Loucy (cell line): ENCODE data around the gene CTBP2.

ENCODE experiments used
- H2AFZ ChIP-seq: fragments of 200-600 bp; sonication (generic); 2 replicates; pipeline ENCODE4 v1.6.0; 2016; ENCODE audit warnings: antibody characterized with exemption, mild to moderate bottlenecking, low read length, moderate library complexity
- H3F3A ChIP-seq: fragments of 200-600 bp; 2 replicates; pipeline ENCODE4 v1.6.0; 2016; ENCODE audit warnings: antibody characterized with exemption, low read depth, mild to moderate bottlenecking
- H3K27me3 ChIP-seq: fragments of 200-600 bp; sonication (generic); 2 replicates; pipeline ENCODE4 v1.6.1; 2014; ENCODE audit warnings: low read length, mild to moderate bottlenecking; ENCODE audit not compliant: insufficient read depth, poor library complexity, severe bottlenecking
- H3K36me3 ChIP-seq: fragments of 200-600 bp; sonication (generic); 2 replicates; pipeline ENCODE4 v1.6.1; 2016; ENCODE audit warnings: low read length; ENCODE audit not compliant: insufficient read depth
- H3K4me1 ChIP-seq: fragments of 200-600 bp; sonication (generic); 2 replicates; pipeline ENCODE4 v1.5.1; 2014; ENCODE audit warnings: low read length, mild to moderate bottlenecking; ENCODE audit not compliant: insufficient read depth, poor library complexity, severe bottlenecking
- H3K4me2 ChIP-seq: fragments of 200-600 bp; sonication (generic); 2 replicates; pipeline ENCODE4 v1.6.0; 2014; ENCODE audit warnings: antibody characterized with exemption, low read length, low read depth, mild to moderate bottlenecking; ENCODE audit not compliant: poor library complexity, severe bottlenecking
- H3K4me3 ChIP-seq: fragments of 200-600 bp; sonication (generic); 2 replicates; pipeline ENCODE4 v1.5.1; 2014; ENCODE audit warnings: low read length, mild to moderate bottlenecking, mixed read lengths; ENCODE audit not compliant: poor library complexity, severe bottlenecking
- H3K79me2 ChIP-seq: fragments of 200-600 bp; sonication (generic); 2 replicates; pipeline ENCODE4 v1.6.1; 2014; ENCODE audit warnings: low read length; ENCODE audit not compliant: insufficient read depth
- H3K9ac ChIP-seq: fragments of 200-600 bp; sonication (generic); 2 replicates; pipeline ENCODE4 v1.6.0; 2014; ENCODE audit warnings: mild to moderate bottlenecking, low read depth, low read length, moderate library complexity; ENCODE audit not compliant: poor library complexity, severe bottlenecking
- H3K9me2 ChIP-seq: fragments of 200-600 bp; sonication (generic); replicated peaks from 2 replicates; pipeline ENCODE4 v1.6.1; 2016; ENCODE audit warnings: low read depth, low read length, mixed read lengths
- H3K9me3 ChIP-seq: fragments of 200-600 bp; sonication (generic); 2 replicates; pipeline ENCODE4 v1.6.1; 2014; ENCODE audit warnings: mild to moderate bottlenecking, antibody characterized with exemption, low read length, low read depth; ENCODE audit not compliant: insufficient read depth
- H4K20me1 ChIP-seq: fragments of 200-600 bp; sonication (generic); 2 replicates; pipeline ENCODE4 v1.6.0; 2014; ENCODE audit warnings: antibody characterized with exemption, low read length, mild to moderate bottlenecking; ENCODE audit not compliant: insufficient read depth, poor library complexity, severe bottlenecking
- EZH2phosphoT487 ChIP-seq: fragments of 200-600 bp; IDR thresholded peaks from 2 replicates; pipeline ENCODE4 v1.6.1; 2018; ENCODE audit warnings: antibody characterized with exemption, mild to moderate bottlenecking, moderate library complexity, borderline replicate concordance
- TF ChIP-seq, protein P1 (sequence below): fragments of 200-600 bp; sonication (generic); conservative IDR thresholded peaks from 2 replicates; pipeline ENCODE4 v1.5.1; 2014; ENCODE audit warnings: mild to moderate bottlenecking, antibody characterized with exemption, low read length

Gene CTBP2

DNA sequence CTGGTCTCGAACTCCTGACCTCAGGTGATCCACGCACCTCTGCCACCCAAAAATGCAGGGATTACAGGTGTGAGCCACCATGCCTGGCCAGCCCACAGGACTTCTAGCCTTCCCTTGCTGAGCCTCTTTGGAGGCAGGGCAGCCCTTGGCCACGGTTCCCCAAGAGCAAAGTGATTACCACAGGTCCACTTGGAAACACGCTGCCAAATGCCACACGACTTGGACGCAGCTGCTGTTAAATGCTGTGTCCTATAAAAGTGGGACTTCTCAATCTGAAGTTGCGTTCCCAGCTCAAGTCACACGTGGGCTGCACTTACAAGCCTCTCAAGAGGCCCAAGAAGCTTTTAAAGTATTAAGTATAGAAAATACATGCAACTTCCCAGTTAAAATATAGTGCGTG lies 30.1 kb downstream of the CTBP2 start:
- TF ChIP-seq, protein P1, sequence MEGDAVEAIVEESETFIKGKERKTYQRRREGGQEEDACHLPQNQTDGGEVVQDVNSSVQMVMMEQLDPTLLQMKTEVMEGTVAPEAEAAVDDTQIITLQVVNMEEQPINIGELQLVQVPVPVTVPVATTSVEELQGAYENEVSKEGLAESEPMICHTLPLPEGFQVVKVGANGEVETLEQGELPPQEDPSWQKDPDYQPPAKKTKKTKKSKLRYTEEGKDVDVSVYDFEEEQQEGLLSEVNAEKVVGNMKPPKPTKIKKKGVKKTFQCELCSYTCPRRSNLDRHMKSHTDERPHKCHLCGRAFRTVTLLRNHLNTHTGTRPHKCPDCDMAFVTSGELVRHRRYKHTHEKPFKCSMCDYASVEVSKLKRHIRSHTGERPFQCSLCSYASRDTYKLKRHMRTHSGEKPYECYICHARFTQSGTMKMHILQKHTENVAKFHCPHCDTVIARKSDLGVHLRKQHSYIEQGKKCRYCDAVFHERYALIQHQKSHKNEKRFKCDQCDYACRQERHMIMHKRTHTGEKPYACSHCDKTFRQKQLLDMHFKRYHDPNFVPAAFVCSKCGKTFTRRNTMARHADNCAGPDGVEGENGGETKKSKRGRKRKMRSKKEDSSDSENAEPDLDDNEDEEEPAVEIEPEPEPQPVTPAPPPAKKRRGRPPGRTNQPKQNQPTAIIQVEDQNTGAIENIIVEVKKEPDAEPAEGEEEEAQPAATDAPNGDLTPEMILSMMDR = no peak
- no peak for TF ChIP-seq EZH2phosphoT487
- H3K4me2 ChIP-seq = no peak overlapping the region
- H3K9ac ChIP-seq = no peak overlapping the region
- no peak overlapping the region for H3K4me3 ChIP-seq
- no peaks in the 10 kb centered on the region for H3K36me3 ChIP-seq
- no peaks in the 10 kb centered on the region for H3K79me2 ChIP-seq
- H3K27me3 ChIP-seq = no peaks in the 10 kb centered on the region
- H3F3A ChIP-seq = no peaks in the 10 kb centered on the region
- no peaks in the 10 kb centered on the region for H4K20me1 ChIP-seq
- H2AFZ ChIP-seq = no peak overlapping the region
- H3K4me1 ChIP-seq = no peaks in the 10 kb centered on the region
- no peaks in the 10 kb centered on the region for H3K9me2 ChIP-seq
- peaks cover 3% of the 10 kb centered on the region; the same call in 1 of the 2 replicates for H3K9me3 ChIP-seq

DNA sequence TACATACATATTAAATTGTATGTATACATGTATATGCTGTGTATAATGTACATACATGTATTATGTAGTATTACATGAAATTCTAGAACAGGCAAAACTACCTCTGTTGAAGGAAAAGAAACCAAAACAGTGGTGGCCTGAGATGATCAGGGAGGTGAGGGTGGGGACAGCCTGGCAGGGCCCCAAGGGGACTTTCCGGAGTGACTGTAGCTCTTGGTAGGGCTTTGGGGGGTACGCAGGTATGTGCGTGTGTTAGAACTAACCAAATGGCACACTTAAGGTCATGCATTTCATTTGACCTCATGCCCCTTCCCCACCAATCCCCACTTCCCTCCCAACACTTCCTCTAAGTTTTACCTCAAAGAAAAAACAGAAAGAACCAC lies 31.3 kb downstream of the CTBP2 start:
- no peaks in the 10 kb centered on the region for H4K20me1 ChIP-seq
- no peaks in the 10 kb centered on the region for H3K36me3 ChIP-seq
- no peaks in the 10 kb centered on the region for H3K4me1 ChIP-seq
- no peak overlapping the region for H3K4me3 ChIP-seq
- no peaks in the 10 kb centered on the region for H3K9me2 ChIP-seq
- H3K9ac ChIP-seq = no peak overlapping the region
- H2AFZ ChIP-seq = no peak overlapping the region
- H3K4me2 ChIP-seq = no peak overlapping the region
- TF ChIP-seq, protein P1 = no peak
- no peak for TF ChIP-seq EZH2phosphoT487
- no peaks in the 10 kb centered on the region for H3K79me2 ChIP-seq
- H3K27me3 ChIP-seq = no peaks in the 10 kb centered on the region
- no peaks in the 10 kb centered on the region for H3F3A ChIP-seq
- peaks cover 3% of the 10 kb centered on the region; the same call in 1 of the 2 replicates for H3K9me3 ChIP-seq

DNA sequence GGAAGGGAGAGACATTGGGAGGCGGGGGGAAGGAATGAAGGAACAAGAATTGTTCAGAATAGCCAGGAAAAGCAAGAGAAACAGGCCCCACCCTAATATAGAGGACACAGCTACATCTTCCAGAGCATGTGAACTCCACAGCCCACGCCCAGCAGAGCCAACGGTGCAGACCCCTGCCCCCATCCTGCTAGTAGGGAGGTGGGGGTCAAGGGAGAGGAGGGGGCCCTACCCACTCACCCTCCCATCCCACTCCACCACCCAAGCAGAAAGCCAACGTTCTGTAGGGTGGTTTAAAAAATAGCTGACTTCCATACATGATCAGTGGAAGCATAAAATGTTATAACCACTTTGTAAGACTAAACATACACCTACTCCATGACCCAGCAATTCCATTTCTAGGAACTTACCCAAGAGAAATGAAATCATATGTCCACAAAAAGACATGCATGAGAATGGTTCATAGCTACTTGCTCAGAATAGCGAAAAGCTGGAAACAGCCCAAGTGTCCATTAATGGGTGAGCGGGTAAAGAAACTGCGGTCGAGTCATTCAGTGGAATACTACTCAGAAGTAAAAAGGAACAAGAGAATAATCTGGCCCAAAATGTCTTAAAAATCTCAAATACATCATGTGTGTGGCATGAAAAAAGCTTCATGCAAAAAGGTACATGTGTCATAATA lies 31.8 kb downstream of the CTBP2 start:
- no peaks in the 10 kb centered on the region for H4K20me1 ChIP-seq
- no peaks in the 10 kb centered on the region for H3K27me3 ChIP-seq
- H3K4me3 ChIP-seq = no peak overlapping the region
- no peaks in the 10 kb centered on the region for H3K9me2 ChIP-seq
- H3K36me3 ChIP-seq = no peaks in the 10 kb centered on the region
- H2AFZ ChIP-seq = no peak overlapping the region
- no peaks in the 10 kb centered on the region for H3K79me2 ChIP-seq
- no peak for TF ChIP-seq EZH2phosphoT487
- H3K4me1 ChIP-seq = no peaks in the 10 kb centered on the region
- H3K9ac ChIP-seq = no peak overlapping the region
- peaks cover 3% of the 10 kb centered on the region; the same call in 1 of the 2 replicates for H3K9me3 ChIP-seq
- no peaks in the 10 kb centered on the region for H3F3A ChIP-seq
- H3K4me2 ChIP-seq = no peak overlapping the region

DNA sequence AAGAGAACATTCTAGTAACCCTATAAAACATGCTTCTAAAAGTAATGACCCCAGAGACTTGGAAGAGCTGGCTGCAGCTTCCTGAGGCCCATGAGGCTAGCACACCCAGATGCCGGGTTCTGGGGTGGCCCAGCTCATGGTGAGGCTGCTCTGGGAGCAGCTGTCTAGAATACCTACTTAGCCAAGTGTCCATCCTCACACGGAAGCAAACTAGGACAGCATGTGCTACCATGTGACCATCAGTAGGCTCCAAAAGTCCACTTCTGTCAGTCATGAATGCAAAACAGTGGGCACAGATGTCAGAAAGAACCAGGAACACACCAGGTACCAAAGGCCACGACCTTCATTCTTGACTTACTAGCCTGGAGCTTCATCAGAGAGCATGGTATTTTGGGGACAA lies 32.4 kb downstream of the CTBP2 start:
- Histone ChIP-seq H3K79me2 (no peaks in the 10 kb centered on the region), H3K4me3 (no peak overlapping the region), H3K36me3 (no peaks in the 10 kb centered on the region), H3K27me3 (no peaks in the 10 kb centered on the region), H3K4me2 (no peak overlapping the region), H2AFZ (no peak overlapping the region), H3K9me3 (peaks cover 3% of the 10 kb centered on the region; the same call in 1 of the 2 replicates), H3F3A (no peaks in the 10 kb centered on the region), H4K20me1 (no peaks in the 10 kb centered on the region), H3K9me2 (no peaks in the 10 kb centered on the region), H3K4me1 (no peaks in the 10 kb centered on the region), H3K9ac (no peak overlapping the region)
- TF ChIP-seq, protein P1 = no peak
- TF ChIP-seq EZH2phosphoT487 = no peak
